HG02642 (cell line): ENCODE results near the gene ZNF77.
"Not testable (repeated sequence)": the region's sequence is repeated elsewhere in the genome, so short reads cannot be mapped to it uniquely, and the experiment has no call there.

ENCODE experiments used
- ATAC-seq: cut with Tn5 transposase; IDR thresholded peaks from one replicate; pipeline ENCODE4 v1.9.1; 2021; ENCODE audit warnings: mild to moderate bottlenecking; ENCODE audit not compliant: unreplicated experiment, poor library complexity

Gene ZNF77

DNA sequence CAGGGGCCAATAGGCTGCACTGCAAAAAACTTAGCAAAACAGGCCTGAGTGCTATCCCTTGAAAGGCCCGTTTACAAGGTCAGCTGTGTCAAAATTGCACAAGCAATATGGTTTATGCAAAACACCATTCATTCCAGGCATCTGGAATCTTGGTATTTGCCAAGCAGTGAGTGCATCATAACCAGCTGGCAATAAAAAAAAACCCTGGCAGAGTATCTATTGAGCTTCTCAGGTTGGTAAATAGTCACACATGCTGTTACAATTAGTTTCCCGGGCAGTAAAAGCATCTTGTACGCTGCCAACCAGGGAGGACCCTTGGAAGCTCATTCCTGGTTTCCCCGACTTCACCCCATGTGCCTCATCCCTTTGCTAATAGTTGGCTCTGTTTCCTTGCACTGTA is 21.3 kb downstream of the ZNF77 start:
- ATAC-seq: no peak

DNA sequence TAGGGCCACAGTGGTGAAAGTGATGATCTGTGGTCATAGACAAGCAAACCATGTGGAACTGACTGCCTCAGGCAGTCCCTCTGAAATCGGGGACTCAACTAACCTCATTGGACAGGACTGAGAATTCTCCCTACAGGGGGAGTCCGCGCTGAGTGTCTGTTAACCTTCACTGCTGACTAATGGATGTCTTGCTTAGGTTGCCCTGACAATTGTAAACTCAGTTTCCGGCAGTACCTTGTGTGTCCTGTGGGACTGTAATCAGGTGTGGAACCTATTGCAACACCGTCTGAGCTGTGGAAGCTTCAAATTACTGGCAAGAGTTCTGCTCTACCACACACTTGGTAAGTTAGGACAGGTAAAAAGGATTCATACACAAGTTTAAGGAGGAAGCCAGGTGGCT is 21.8 kb downstream of the ZNF77 start:
- no peak for ATAC-seq

DNA sequence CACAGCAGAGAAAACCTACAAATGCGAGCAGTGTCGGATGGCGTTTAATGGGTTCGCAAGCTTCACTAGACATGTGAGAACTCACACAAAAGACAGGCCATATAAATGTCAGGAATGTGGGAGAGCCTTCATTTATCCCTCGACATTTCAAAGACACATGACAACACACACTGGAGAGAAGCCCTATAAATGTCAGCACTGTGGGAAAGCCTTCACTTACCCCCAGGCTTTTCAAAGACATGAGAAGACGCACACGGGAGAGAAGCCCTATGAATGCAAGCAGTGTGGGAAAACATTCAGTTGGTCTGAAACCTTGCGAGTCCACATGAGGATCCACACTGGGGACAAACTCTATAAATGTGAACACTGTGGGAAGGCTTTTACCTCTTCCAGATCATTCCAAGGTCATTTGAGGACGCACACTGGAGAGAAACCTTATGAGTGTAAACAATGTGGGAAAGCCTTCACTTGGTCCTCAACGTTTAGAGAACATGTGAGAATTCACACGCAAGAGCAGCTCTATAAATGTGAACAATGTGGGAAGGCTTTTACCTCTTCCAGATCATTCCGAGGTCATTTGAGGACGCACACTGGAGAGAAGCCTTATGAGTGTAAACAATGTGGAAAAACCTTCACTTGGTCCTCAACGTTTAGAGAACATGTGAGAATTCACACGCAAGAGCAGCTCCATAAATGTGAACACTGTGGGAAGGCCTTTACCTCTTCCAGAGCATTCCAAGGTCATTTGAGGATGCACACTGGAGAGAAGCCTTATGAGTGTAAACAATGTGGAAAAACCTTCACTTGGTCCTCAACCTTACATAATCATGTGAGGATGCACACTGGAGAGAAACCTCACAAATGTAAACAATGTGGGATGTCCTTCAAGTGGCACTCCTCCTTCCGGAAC is 27.2 kb downstream of the ZNF77 start:
- no peak for ATAC-seq

DNA sequence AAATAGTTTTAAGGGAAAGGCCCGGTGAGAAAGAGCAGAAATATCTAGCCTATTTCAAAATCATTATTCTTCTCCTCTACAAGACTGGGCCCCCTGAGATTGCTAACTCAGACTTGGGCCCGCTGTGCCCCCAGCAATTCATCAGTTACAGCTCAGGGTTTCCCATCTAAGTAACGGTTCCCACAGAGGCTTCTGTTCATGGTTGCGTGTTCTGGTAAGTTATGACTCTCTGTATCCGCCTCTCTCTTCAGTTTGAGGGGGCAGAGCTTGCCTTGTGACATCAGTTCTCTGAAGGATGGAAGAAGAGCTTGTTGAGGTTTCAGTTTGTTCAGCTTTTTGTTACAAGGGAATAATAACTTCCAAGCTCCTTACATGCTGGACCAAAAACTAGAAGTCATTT is 32.5 kb downstream of the ZNF77 start:
- no peak for ATAC-seq

DNA sequence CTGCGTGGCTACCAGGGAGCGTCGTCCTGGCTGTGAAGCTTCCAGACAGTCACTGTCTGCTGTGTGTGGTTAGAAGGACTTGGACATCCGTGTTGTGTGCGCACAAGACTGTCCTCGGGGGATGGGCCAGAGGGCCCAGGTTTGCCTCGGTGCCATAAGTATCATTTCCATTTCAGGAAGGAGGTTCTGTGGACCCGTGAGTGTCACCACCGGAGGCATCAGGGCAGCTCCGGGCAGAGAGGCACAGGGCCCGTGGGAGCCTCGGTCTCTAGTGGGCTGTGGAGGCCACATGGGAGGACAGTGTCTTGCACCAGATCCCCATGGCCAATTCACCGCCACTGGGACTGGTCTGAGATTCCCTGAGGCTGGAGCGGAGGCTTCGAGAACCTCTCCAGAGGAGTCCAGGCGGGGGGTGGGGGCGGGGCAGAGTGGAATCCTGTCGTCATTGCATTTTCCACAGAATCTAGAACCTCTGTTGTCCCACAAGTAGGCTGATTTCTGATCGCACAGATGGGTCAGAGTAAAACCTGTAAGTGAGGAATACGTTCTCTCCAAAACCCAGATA is 38.1 kb downstream of the ZNF77 start:
- ATAC-seq: no peak

DNA sequence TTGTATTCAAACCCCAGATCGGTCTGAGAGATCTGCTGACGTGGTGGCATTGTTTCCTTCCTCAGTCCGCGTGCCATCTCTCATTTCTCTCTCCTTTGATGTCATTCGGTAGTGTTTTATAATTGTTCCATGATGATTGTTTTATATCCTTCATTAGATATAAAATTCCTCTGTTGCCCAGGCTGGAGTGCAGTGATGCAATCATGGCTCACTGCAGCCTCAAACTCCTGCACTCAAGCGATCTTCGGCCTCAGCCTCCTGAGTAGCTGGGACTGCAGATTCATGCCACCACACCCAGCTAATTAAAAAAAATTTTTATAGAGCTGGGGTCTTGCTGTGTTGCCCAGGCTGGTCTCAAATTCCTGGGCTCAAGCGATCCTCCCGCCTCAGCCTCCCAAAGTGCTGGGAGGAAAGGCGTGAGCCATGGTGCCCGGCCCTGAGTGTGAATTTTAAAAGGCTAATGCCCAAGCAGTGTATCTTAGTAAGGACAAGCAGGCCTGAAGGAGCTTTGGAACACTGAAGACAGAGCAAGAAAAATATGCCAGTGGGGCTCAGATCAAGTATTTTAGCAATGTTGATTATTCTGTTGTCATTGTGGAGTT is 38.8 kb downstream of the ZNF77 start:
- ATAC-seq: no peak

DNA sequence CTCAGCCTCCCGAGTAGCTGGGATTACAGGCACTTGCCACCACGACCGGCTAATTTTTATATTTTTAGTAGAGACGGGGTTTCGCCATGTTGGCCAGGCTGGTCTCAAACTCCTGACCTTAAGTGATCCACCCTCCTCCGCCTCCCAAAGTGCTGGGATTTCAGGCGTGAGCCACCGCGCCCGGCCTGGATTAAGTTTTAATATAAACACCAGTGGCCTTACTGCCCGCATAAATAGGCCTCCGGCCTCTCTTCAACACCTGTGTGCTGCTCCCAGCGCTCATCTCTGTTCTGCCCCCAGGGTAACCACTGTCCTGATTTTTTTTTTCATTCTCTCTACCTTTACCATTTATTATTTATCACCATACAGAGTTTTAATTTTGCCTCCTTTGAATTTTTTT is 41.4 kb downstream of the ZNF77 start:
- ATAC-seq: not testable (repeated sequence)

DNA sequence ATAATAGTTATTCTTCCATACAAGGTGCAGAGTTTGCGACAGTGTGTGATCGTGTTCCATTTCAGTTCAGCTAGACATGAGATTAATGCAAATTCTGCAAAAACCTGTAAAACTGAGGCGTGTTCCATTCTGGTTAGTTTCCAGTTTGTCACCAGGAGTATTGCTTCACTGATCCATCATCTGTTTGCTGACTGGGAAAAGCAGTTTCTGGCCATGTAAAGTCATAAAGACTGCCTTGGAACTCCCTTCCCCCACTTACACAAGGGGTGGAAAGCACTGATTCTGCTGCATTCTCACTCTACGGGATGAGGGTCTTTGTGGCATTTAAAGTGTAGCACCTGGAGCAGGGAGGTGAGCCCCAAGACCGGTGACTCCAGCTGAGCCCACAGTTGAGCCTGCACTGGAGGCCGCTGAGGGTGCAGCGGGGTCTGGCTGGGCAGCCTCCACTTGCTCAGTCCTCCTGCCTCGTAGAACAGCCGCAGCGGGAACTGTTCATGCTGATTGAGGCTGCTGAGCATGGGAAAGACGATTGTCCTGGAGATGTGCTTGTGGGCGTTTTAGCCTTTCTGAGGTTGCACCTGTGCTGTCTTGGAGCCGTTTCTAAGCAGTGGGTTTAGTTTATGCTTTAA is 42.1 kb downstream of the ZNF77 start:
- no peak for ATAC-seq

DNA sequence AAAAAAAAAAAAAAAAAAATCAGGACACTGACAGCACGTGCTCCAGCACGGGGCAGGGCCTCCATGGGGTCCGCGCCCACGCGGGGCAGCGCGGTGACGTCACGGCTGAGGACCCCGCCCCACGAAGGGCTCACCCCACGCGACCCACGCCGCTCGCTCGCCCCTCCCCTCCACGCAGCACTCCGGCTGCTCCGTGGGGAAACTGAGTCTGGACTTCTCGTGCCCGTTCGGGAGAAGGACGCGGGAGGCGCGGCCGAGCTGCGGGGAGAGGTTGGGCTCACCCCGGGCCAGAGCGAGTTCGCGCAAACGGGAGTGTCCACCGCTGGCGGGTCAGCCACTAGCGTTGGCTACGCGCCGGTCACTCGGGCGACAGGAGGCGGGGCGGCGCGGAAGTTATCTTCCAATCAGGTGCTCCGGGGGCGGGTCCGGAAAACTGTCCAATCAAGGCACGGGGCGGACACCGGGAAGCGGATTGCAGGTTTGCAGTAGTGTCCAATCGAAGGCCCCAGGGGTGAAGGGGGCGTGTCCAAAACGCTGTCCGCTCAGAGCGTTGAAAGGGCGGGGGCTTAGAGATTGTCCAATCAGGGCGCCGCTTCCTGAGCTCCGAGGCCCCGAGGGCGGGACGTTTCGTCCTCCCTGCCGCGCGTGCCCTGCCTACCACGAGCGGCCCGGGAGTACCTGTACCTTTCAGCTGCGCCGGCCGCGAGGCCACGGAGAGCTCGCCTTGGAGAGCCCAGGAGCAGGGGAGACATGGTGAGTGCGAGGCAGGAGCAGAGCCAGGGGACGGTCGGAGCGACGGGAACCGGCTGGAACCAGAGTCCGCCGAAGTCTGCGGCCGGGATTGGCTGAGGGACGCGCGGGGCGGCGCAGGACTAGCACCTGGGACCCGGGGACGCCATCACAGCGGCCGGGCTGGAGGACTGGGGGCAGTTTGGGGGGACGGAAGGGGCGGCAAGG is 44.2 kb downstream of the ZNF77 start, which contains the start of gene ZNF57:
Gene ZNF57, plus strand, starts transcription at position 633 of the 957 bp plus-strand sequence. Its CDS starts 118 bp downstream, at position 751.
- peak; percentile 97 for ATAC-seq

DNA sequence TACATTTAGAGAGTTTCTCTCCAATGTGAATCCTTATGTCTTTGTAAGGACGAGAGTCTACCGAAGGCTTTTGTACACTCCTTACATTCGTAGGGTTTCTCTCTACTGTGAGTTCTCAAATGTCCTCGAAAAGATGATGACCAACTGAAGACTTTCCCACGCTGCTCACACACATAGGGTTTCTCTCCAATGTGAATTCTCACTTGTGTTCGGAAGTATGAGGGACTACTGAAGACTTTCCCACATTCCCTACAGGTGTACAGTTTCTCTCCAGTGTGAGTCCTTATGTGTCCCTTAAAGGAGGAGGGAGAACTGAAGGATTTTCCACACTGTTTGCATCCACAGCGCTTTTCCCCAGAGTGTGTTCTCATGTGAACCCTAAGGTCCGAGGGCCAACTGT is 48.1 kb downstream of the ZNF77 start:
- ATAC-seq: no peak

DNA sequence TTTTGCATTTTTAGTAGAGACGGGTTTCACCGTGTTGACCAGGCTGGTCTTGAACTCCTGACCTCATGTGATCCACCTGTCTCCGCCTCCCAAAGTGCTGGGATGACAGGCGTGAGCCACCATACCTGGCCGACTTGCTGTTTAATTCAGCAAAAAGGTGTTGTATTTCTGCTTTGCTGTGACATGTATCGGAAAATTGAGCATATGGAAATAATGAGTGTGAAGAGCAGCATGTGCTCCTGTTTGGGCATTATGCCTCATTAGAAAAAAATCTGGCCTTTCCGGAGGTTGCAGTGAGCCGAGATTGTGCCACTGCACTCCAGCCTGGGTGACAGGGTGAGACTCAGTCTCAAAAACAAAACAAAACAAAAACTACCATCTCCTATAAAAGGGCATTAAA is 54.2 kb downstream of the ZNF77 start:
- ATAC-seq: not testable (repeated sequence)

DNA sequence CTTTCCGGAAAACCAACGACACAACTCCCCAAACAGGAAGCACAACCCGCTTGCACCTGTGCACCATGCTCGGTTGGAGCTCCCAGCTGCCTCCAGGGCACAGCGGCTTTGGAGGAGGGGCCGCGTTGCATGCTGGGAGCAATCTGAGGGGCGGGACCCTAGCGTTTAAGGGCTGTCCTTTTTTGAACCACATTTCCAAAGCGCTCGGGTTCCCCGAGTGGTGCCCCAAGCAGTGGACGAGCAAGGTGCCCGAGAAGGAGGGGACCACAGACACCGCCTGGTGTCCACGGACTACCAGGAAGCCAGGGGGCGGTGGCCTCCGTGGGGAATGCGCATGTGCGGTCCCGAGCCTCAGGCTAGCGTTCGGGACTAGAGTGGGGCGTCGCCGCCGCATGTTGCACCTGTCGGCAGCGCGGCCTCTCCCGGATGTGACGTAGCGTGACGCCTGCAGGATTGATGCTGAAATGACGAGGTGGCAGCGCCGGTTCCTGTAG is 56.0 kb downstream of the ZNF77 start:
- no peak for ATAC-seq

DNA sequence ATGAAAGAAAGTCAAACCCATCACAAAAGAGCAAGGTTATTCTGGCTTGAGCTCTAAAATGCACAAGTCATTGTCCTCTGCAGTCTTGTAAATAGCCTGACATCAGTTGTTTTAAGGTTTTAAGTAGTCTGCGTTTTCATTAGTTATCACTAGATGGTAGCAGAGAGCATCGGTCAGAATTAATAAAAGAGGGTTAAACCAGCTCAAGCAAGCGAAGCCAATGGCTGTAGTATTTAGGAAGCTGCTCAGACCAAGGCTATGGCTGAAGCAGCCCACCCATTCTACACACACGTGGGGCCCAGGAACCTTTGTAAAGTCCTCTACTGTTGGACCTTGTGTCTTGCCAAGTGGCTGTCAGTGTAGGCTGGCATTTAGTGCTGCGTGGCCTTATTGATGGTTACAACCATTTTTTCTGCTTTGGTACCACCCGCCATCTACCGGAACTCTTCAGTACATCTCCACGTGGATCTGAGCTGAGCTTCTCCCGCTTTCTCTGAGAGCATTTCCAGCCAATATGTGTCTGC is 57.3 kb downstream of the ZNF77 start:
- no peak for ATAC-seq

DNA sequence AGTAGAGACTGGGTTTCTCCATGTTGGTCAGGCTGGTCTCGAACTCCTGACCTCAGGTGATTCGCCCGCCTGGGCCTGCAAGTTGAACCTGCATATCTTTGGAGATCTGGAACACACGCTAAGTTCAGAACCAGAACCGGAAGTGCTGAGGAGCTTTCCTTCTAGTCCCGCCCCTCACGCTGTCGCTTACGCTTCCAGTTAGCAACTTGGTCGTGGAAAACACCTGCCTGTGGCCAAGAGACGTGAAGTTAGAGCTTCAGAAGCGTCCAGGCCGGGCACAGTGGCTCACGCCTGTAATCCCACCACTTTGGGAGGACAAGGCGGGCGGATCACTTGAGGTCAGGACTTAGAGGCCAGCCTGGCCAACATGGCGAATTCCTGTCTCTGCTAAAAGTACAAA is 59.0 kb downstream of the ZNF77 start:
- no peak for ATAC-seq

DNA sequence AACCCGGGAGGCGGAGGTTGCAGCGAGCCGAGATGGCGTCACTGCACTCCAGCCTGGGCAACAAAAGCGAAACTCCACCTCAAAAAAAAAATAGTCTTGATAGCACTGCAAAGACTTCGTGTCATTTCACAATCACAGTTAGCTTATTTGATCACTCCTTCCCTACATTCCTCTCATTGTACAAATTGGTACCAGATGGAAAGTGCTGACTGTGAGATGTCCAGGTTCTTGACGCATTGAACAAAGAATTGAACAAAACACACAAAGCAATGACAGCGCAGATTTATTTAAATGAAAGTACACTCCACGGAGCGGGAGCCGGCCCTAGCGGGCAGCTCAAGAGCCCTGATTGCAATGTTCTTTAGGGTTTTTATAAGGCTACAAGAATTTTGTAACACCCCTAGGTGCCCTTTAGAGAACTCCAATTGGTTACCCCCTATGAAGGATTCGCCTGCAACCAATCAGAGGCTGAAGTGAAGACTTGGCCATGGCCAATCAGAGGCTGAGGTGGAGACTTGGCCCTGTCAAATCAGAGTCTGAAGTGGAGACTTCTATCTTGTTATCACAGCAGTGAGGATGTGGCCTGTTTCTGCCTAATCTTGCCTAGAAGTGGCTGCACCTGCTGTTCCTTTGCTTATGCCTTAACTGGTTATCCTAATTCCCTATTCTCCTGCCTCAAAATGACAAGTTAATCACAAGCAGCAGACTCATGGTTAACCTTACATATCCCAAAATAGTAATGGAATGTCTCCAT is 60.9 kb downstream of the ZNF77 start:
- no peak for ATAC-seq
